GM10266 (cell line): ENCODE measurements around the gene INPP4B.

Source experiments
- DNase-seq: peaks from one replicate; pipeline ENCODE4 v3.0.0; 2012; ENCODE audit errors: extremely low spot score
- CTCF ChIP-seq: IDR thresholded peaks from 2 replicates; pipeline ENCODE4 v1.5.1; 2012; ENCODE audit warnings: mild to moderate bottlenecking, low read depth; ENCODE audit not compliant: control insufficient read depth, insufficient read depth; ENCODE audit errors: missing control alignments

INPP4B gene

GRCh38 chr4:142281999-142282398 lies 564.1 kb downstream of the INPP4B start:
- no peak for DNase-seq
- TF ChIP-seq CTCF = no peak

GRCh38 chr4:142278663-142279062 lies 567.4 kb downstream of the INPP4B start:
- DNase-seq = no peak
- TF ChIP-seq CTCF = no peak

GRCh38 chr4:142278171-142278570 lies 567.9 kb downstream of the INPP4B start:
- no peak for DNase-seq
- no peak for TF ChIP-seq CTCF

GRCh38 chr4:142274137-142274536 lies 572.0 kb downstream of the INPP4B start:
- no peak for DNase-seq
- no peak for TF ChIP-seq CTCF

- no peak for TF ChIP-seq CTCF
- DNase-seq = no peak
Observed at GRCh38 chr4:142272452-142272851, 573.6 kb downstream of the INPP4B start.

- DNase-seq = no peak
Observed at GRCh38 chr4:142271832-142272231, 574.3 kb downstream of the INPP4B start.

GRCh38 chr4:142267101-142267500 lies 579.0 kb downstream of the INPP4B start:
- TF ChIP-seq CTCF = no peak
- no peak for DNase-seq

More at GRCh38 chr4:142271832-142272231, 574.3 kb downstream of the INPP4B start:
- TF ChIP-seq CTCF = no peak
